Activated CD8-positive, alpha-beta memory T cell treated with anti-CD3 and anti-CD28 coated beads for 4 hours (primary cell): ENCODE measurements around the gene KLHL28.

Experiments used
- DNase-seq, 2 donors: peaks; one replicate each; pipeline ENCODE4 v3.0.0-alpha.2; 2020; ENCODE audit warnings: low read depth in 2 of 2

Gene KLHL28

GRCh38 chr14:44961554-44962333 is at the start of gene KLHL28, which contains the start of gene TOGARAM1:
Gene KLHL28, minus strand, starts transcription at chr14:44961947. Its CDS starts 16,019 bp downstream, at chr14:44945928.
Gene TOGARAM1, plus strand, starts transcription at chr14:44962190. Its CDS starts 232 bp downstream, at chr14:44962422.
- DNase-seq: peak; percentile 93 to 97

- DNase-seq: no peak
Measured at GRCh38 chr14:45003924-45004323, 42.2 kb upstream of the KLHL28 start.

- no peak for DNase-seq
Measured at GRCh38 chr14:44995770-44996294, 34.1 kb upstream of the KLHL28 start.

- no peak for DNase-seq
Measured at GRCh38 chr14:44995196-44995595, 33.4 kb upstream of the KLHL28 start.

- no peak for DNase-seq
Measured at GRCh38 chr14:44990533-44990932, 28.8 kb upstream of the KLHL28 start.

GRCh38 chr14:44989497-44990440 is 28.0 kb upstream of the KLHL28 start:
- no peak for DNase-seq

GRCh38 chr14:44988694-44989093 is 26.9 kb upstream of the KLHL28 start:
- no peak for DNase-seq

- DNase-seq: no peak
Measured at GRCh38 chr14:44982594-44982993, 20.8 kb upstream of the KLHL28 start.

GRCh38 chr14:44981198-44981597 is 19.5 kb upstream of the KLHL28 start:
- DNase-seq: no peak

- no peak for DNase-seq
Measured at GRCh38 chr14:44979740-44980356, 18.1 kb upstream of the KLHL28 start.

GRCh38 chr14:44979273-44979672 is 17.5 kb upstream of the KLHL28 start:
- DNase-seq: no peak

- no peak for DNase-seq
Measured at GRCh38 chr14:44971459-44971858, 9.7 kb upstream of the KLHL28 start.

- DNase-seq: no peak
Measured at GRCh38 chr14:44970907-44971306, 9.2 kb upstream of the KLHL28 start.

- DNase-seq: no peak
Measured at GRCh38 chr14:44968714-44969113, 7.0 kb upstream of the KLHL28 start.

- DNase-seq: no peak
Measured at GRCh38 chr14:44966601-44967336, 5.0 kb upstream of the KLHL28 start.

- DNase-seq: no peak
Measured at GRCh38 chr14:44963775-44964380, 2.1 kb upstream of the KLHL28 start.

- no peak for DNase-seq
Measured at GRCh38 chr14:44963044-44963528, 1.3 kb upstream of the KLHL28 start.

- no peak for DNase-seq
Measured at GRCh38 chr14:44962334-44963043, 742 bp upstream of the KLHL28 start.

- DNase-seq: peak; percentile 20 to 27
Measured at GRCh38 chr14:44961151-44961553, 595 bp downstream of the KLHL28 start.

- no peak for DNase-seq
Measured at GRCh38 chr14:44960646-44961045, 1.1 kb downstream of the KLHL28 start.
